Astrocyte of the hippocampus (primary cell): ENCODE measurements around the gene BRAT1.
"Not testable (repeated sequence)": the region's sequence is repeated elsewhere in the genome, so short reads cannot be mapped to it uniquely, and the experiment has no call there.

Experiments
- DNase-seq: peaks from one replicate; pipeline ENCODE4 v3.0.0; 2011; ENCODE audit warnings: low read depth, low spot score

The BRAT1 gene

GRCh38 chr7:2535872-2536627, 19.3 kb downstream of the BRAT1 start:
- not testable (repeated sequence) for DNase-seq

GRCh38 chr7:2534214-2534613, 21.1 kb downstream of the BRAT1 start:
- not testable (repeated sequence) for DNase-seq

GRCh38 chr7:2533566-2533965, 21.8 kb downstream of the BRAT1 start:
- DNase-seq: not testable (repeated sequence)

- not testable (repeated sequence) for DNase-seq
These were observed 22.5 kb downstream of the BRAT1 start for GRCh38 chr7:2532816-2533215.

DNA sequence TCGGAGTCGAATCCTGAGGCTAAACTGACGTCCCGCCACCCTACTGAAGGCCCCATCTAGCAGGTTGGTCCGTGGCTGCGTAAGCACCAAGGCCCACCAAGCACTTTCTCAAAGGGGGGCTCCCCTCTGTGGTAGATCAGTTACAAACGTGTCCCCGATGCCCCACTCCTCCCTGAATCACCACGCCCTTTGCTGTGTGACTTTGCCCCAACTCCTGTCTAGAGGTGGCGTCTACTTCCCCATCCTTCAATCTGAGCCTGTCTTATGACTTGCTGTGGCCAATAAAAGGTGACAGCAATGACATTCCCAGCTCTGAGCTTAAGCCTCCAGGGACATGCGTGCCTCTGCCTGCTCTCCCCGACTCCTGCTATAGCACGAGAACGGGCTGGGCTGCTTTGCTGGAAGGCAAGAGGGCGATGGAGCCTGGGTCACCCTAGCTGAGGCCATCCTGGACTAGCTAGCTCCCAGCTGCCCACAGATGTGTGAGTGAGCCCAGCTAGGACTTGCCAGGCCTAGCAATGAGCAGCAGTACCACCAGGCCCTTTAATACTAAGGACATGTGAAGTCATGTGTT, 23.0 kb downstream of the BRAT1 start:
- DNase-seq: not testable (repeated sequence)

DNA sequence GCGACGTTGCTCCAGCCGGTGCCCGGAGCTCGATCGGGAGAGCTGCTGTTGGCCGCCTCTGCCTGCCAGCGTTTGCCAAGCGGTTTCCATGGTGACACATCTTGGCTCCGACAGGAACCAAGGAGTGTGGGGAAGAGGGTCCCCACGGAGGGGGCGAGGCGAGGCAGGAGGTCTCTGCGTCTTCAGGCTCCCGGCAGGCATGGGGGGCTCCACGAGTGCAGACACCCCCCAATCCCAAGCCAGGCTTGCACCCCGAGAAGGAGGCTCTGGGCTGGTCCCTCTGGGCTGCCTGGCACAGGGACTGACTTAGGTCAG, 23.6 kb downstream of the BRAT1 start:
- peak; percentile 33 for DNase-seq

GRCh38 chr7:2530994-2531795, 24.1 kb downstream of the BRAT1 start:
- DNase-seq: peak; percentile 17

GRCh38 chr7:2530071-2530987, 25.0 kb downstream of the BRAT1 start:
- DNase-seq: peak; percentile 34

DNA sequence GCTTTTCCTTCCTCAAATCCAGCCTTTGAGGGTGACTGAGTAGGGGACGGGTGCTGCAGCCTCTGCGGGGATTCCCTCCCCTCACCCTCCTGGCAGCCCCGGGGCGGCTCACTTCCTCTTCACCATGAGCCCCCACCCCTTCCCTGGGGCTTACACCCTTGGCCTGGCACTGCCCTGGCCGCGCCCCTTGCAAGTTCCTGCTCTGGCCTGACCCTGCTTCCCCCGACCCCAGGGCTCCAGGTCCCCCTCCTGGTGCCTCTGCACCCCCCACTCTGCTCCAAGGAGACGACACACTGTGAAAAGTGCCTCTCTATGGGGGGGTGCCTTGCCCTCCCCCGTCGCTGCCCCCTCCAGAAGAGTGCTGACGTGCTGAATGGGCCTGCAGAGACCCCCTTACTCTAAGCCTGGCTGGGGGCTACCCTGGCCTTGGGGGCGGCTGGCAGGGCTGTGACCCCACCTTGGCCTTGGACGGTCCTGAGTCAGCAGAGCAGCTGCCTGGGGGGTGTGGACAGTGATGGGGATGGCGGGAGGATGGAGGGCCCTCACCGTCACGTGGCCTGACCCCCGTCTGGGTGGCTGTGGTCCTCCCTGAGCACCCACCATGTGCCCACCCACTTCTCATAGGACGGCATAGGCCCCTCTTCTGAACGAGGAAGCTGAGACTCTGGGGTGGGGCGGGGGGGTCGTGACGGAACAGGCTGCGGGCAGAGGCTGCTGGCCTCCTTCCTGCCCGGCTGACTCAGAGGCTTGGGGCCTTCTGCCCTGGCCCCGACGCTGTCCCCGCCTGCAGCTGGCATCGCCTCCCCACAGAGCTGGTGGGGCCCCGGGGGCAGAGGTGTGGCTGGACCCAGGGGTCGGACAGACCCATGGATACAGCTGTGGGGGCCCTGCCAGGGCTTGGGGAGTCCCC, 25.9 kb downstream of the BRAT1 start:
- peak; percentile 82 for DNase-seq

- DNase-seq: no peak
These were observed 26.7 kb downstream of the BRAT1 start for GRCh38 chr7:2528481-2529095.

DNA sequence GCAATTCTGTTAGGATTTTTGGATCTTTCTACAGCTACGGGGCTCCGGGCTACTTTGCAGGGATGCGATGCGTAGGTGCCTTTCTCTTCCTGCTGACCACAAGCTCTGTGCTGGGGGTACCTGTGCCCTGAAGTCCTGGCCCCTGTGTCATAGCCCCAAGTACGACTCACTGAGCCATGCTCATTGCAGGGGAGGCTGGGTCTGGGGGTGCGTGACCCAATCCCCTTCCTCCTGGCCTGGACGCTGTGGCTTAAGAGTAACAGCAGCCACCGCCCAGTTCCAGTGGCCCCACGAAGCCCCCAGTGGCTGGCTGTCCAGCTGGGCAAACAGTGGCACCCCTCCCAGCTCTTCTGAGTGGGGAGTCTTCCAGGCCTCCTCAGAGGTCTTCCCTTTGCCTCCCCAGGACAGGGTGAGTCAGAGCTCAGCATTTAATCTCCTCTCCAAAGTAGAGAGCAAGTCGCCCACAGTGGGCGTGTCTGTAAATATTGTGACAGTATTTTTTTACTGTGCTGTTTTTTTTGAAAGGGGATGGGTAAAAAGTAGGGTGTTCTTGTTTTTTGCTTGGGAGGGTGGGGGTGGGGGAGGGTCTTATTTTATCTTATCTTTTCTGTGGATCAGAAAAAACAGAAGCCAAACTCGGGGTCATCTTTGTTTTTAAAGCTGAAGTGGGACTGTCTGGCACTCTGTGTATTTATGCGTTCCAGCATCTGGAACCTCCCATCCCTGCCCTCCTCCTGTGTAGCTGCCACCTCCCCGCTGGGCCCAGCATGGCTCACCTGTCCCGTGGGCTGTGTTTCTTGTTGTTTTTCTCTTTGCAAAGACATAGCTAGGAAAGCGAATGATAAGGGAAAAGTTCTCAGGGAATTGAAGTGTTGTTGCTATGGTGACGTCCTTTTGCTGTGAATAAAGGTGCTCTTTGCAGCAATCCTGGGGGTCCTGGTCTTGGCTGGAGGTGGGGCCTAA, 27.5 kb downstream of the BRAT1 start:
- peak; percentile 67 for DNase-seq

DNA sequence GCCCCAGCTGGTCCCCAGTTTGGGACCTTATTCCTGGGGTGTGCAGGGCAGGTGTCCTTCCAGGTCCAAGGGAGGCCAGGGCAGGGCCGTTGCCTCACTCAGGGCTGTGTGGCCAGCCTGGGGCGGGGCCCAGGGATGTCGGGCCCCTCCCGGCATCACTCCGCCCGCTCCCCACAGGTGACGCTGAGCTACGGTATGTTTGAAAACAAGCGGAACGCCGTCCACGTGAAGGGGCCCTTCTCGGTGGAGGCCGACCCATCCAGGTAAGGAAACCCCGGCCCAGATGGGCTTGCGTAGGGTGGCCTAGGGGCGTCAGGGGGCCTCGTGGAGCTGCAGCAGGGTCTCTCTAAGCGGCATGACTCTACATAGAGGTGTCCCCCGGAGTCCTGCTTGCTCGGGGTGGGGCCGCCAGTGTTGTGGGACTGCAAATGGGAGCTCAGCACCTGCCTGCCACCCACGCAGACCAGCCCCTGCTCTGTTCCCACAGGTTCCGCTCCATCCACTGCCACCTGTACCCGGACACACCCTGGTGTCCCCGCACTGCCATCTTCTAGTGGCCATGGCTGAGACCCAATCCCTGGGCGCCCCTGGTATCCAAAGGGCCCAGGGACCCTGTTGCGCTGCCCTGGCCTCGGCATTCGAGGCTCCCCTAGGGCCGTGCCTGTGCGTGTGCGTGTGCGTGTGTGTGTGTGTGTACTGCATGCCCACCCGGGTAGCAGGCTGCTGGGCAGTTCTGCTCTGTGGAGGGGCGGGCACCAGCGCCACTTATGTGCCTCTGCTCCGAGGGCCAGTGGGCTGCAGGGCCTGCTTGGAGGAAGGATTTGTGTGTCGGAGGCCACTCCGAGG, 28.4 kb downstream of the BRAT1 start:
- no peak for DNase-seq

- peak; percentile 45 for DNase-seq
These were observed 29.4 kb downstream of the BRAT1 start for GRCh38 chr7:2525658-2526630.

DNA sequence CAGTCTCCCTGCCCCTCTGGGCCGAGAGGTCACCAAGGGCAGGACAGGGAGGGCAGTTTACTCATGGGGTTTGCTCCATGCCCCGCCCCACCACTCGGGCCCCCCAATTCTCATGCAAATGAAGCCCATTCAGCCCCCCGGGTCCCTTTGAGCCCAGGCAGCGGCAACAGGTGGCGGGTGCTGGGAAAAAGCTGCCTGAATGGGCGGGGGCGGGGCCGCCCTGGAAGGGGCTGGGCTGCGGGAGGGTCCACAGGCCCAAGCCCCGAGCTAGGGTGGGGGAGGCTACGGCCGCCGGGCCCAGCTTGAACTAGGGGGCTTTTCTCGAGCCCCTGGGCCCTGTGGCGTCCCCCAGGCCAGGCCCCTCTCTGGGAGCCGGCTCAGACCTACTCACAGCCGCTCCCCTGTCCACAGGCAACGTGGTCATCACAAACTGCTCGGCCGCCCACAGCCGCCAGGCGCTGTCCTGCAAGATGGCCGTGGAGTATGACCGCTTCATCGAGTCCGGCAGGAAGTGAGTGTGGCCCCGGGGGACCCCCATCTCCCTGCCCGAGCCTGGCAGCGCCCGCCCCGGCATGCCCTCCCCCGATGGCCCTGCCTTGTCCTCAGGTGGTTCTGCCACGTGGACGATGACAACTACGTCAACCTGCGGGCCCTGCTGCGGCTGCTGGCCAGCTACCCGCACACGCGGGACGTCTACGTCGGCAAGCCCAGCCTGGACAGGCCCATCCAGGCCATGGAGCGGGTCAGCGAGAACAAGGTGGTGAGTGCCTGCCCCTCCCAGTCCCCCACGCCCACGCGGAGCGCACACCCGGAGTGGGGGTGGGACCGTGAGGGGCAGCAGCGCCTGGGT, 30.3 kb downstream of the BRAT1 start:
- DNase-seq: no peak

- peak; percentile 92 for DNase-seq
These were observed 31.1 kb downstream of the BRAT1 start for GRCh38 chr7:2523941-2524807.
